B cell (primary cell): ENCODE measurements around the gene LMLN.

Experiments used
- CTCF ChIP-seq: fragments of 200-600 bp; IDR thresholded peaks from one replicate; pipeline ENCODE4 v1.8.0; 2022; ENCODE audit warnings: antibody characterized with exemption, mild to moderate bottlenecking
- EZH2 ChIP-seq: IDR thresholded peaks from 2 replicates; pipeline ENCODE4 v1.6.1; 2012; ENCODE audit warnings: borderline replicate concordance, low read depth, mild to moderate bottlenecking, moderate library complexity, low read length; ENCODE audit not compliant: insufficient read depth, poor library complexity, severe bottlenecking

GRCh38 chr3:197950677-197951061 is 9.3 kb upstream of the LMLN start:
- TF ChIP-seq CTCF = no peak
- no peak for TF ChIP-seq EZH2
